Astrocyte (in vitro differentiated cells and primary cell): ENCODE results near the gene ARHGAP25.

Source experiments
- CTCF ChIP-seq: IDR thresholded peaks from 2 replicates; pipeline ENCODE4 v1.5.1; 2011; ENCODE audit warnings: low read depth, mild to moderate bottlenecking, inconsistent platforms, low read length, moderate library complexity; ENCODE audit not compliant: insufficient read depth
- EZH2 ChIP-seq: IDR thresholded peaks from 2 replicates; pipeline ENCODE4 v1.6.1; 2012; ENCODE audit warnings: mild to moderate bottlenecking, low read length, inconsistent platforms; ENCODE audit not compliant: insufficient read depth

GRCh38 chr2:68811364-68811763, 76.8 kb downstream of the ARHGAP25 start:
- no peak for TF ChIP-seq CTCF
- no peak for TF ChIP-seq EZH2
